ENCODE measurements around the gene FSTL1.
A peak's percentile ranks its signal among the peaks of the same experiment; 100 is the strongest.
"Not testable (repeated sequence)": the region's sequence is repeated elsewhere in the genome, so short reads cannot be mapped to it uniquely, and the experiment has no call there.

Gene FSTL1

DNA sequence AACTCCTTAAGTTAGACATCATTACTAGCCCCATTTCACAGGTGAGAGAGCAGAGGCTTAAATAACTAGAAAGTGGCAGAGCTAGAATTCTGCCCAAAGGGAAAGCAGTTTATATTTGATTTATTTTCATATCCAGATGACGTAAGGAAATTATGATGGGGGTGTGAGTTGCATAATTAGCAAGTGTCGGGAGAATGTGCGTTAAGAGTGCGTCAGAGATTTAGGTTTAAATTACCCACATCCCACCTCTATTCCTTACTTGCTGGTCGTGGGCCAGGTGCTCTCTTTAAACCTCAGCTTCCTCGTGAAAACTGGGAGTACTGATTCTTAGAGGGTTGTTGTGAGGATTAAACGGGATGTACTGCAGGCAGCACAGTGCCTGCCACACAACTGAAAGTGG is 32.3 kb downstream of the FSTL1 start:
- DNase-seq (ENCODE audit: low read depth in 3 of 3): no peak

DNA sequence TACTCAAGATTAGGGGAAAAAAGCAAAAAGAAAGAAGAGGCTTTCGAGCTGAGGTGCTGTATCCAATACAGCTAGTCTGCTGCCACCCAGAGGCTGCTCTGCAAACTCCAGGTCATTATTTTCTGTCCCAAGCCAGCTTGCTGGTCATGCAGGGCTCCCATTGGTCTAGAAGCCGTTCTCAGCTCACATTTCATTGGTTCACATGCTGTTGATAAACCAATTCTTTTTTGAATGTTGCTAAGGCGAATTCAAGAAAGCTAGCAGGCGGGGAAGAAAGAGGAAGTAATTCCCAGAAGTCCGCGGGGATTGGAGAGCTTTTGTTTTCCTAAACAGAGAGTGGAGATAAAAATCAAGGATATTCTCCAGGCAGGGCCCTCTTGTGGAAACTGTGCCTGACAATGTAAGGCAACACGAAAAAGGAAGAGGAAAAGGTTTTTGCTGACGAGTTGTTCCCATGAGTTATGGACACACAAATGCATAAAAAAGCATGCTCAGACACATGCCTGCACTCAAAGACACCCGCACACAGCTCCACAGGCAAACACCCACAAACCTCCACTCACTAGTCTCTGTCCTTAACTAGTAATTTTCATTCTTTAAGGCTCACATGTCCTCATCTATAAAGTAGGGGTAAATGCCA is 33.4 kb downstream of the FSTL1 start:
- DNase-seq (ENCODE audit: low read depth in 3 of 3): peak; percentile 69 to 80 (median 76)

DNA sequence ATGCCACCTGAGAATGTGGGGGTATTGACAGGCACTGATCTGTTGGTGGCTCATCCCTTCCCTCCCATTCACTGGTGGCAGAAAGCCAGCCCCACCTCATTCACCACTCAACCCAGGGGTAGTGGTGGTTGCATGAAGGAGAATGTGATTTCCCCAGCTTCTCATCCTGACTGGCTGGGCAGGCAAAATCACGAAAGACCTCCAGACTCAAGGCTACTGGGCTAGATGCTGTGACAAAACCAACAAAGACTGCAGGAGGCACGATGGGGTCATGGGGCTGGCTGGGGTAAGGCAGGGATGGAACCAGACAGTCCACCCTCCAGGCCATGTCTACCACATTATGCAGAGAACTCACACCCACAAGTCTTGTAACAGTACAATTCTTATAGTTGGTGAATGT is 33.9 kb downstream of the FSTL1 start:
- DNase-seq (ENCODE audit: low read depth in 3 of 3): no peak

DNA sequence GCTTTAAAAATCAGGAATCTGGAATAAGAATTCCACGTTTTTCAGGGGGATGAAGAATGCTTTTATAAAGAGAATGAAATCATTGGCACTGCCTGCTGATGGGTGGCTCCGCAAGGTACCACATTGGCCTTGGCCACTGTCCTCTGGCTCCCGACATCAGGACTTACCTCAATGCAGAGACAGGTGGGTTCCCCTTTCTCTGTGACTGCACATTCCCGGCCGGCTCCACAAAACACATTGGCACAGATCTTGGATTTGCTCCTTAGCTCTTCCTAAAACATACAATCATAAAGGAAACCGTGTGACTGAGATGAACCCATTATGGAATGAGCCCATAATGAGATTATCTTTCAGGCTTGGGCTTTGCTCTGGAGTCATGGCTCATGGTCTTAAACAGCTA is 35.0 kb downstream of the FSTL1 start:
- no peak for DNase-seq (ENCODE audit: low read depth in 3 of 3)

DNA sequence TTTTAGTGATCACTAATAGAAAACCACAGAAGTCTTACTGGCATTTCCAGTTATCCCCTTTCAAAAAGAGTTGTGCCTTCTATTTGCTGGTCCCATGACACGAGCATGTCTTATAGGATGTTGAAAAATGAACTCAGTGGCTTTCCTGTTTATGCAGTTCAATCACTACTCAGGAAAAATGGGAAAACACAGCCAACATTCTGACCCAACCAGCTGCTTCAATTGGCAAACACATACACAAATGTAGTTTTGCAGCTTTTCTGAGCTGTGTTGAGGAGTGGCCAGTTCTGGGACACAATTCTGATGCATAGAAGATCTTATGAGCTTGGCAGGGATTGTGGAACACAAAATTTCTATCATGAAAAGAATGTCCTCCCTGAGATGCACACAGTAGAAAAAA is 40.3 kb downstream of the FSTL1 start:
- no peak for DNase-seq (ENCODE audit: low read depth in 3 of 3)

DNA sequence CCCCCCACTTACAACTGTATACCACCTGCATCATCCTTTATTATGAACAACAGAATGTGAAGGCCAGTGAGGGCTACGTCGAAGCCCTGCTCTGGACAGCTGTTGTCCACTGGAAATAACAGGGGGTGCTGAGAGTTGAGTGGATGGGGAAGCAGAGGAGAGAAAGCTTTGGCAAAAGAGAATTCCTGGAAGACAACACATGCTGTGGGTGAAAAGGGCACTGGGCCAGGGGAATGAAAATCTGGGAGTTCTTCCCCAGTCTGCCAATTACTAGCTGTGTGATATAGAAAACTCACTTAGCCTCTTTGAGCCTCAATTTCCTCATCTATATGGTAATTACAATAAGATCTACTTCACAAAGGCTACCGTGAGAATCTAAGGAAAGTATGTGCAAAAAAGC is 40.7 kb downstream of the FSTL1 start:
- no peak for DNase-seq (ENCODE audit: low read depth in 3 of 3)

DNA sequence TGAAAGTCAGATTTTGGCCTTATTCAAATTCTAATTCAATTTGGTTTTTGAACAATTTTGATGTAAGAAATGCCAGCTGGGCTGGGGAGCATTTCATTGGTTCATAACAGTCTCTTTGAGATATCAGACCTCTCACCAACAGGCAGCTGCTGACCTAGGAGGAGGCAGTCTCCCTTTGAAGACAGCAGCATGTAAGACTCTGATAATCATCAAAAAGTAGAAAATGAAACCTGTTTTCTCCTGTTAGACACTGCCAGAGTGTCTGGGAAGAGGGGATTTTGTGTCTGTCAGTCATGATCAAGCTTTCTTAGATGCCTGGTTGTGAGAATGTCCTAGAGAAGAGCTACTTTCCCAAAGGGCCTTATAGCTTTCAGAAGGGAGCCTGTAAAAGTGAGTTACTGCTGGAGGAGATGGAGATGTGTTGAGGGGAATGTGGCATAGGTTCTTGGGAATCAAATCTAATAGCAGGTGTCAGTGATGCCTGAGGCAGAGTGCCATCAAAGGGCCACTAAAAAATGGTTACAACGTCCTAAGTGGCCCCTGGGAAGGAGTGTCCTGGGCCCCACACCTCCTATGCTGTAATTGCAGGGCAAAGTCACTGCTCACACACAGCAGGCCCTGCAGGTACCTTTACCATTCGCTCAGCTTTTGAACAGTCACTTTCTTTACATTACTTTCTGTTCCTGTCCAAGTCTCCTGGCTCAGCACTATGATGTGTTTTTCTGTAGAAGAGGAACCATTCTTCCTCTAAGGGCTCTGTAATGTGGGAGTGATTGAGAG is 43.1 kb downstream of the FSTL1 start:
- no peak for DNase-seq (ENCODE audit: low read depth in 3 of 3)

DNA sequence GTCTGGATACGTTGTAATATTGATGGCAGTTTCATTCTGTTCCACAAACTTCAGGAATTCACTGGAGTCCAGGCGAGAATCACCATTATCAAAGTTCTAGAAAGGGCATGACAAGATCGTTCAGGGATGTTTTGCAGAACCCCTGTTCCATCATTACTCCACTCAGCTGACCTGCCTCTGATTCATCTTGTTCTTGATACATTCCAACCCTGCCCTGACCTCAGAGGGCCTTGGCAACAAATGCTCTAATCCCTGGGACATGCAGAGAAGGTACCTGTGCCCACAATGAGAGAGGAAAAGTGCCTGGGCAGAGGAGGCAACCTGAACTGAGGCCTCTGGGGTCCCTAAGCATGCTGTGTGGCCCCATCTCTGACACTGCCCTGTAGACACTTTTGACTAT is 45.9 kb downstream of the FSTL1 start:
- no peak for DNase-seq (ENCODE audit: low read depth in 3 of 3)

DNA sequence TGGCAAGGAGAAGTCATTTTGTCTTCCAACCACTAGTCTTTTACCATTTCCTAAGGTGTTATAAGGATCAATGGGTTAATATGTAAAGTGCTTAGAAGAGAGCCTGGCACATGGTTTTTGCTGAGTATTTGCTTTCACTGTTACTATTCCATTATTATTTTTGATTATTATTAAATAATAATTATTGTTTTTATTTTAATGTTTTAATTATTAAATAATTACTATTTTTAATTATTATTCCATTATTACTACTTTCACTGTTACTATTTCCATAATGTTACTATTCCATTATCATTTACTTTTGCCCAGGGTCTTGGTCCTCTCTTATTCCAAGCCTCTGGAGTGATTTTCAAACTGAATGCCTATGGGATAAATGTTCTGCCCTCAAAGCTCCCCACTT is 48.5 kb downstream of the FSTL1 start:
- DNase-seq (ENCODE audit: low read depth in 3 of 3): no peak

DNA sequence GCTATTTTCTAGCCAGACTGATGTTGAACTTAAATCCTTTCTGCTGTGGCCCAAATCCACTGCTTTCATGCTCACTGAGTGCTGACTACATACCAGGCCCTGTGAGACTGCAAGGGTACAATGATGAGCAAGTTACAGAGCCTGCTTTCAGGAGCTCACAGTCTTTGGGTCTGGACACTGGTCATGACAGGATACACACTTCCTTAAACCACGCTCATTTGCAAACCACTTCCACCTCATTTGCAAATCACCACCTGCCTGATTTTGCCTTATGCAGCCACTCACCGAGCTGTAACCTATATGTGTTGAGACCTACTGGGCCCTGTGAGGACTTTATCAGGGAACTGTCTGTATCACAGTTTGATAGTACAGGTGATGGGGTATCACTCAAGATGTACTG is 51.4 kb downstream of the FSTL1 start:
- no peak for DNase-seq (ENCODE audit: low read depth in 3 of 3)

DNA sequence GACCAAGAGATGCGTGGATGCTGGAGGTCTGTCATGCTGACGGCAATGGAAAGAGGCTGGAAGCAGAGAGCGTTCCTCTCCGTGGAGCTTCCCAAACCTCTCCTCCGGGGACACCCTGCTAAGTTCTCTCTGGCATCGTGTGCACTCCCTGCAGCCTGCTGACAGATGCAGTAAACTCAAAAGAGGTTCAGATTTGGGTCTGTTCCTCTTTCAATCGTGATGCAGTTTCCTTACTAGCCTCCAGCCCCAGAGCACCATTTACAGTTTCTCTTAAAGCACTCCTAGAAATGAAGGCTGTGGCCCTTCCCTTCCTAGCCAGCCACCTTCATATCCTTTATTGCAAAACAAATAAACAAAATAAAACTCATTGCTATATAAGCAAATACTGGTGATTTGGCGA is 54.3 kb downstream of the FSTL1 start:
- DNase-seq (ENCODE audit: low read depth in 3 of 3): no peak

DNA sequence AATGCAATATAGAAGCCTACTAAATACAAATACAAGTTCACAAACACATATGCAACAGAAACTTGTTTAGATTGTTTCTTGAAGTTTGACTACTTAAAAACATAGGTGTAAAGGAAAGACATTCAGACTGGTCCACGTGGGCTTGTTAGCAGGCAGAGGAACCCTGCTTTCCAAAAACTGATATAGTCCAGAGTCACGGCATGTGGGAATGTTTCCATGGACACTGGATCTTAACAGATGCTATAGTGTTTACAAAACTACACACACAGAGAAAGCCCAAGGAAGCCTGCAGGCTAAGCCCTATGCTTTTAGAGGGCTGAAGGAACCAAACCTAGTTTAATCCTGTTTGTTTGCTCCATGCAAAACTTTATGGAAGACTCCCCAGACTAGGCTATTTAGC is 56.4 kb downstream of the FSTL1 start:
- DNase-seq (ENCODE audit: low read depth in 3 of 3): no peak

DNA sequence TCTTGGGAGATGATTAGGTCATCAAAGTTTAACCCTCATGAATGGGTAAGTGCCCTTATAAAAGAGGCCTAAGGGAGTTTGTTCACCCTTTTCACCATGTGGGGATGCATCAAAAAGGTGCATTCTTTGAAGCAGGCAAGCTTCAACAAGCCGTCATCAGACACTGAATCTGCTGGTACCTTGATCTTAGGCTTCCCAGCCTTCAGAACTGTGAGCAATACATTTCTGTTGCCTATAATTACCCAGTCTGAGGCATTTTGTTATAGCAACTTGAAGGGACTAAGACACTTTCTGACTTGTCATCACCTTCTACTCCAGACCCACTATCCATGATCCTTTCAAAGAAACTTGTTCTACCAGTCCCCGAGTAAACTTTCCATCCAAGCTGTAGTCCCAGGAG is 57.0 kb downstream of the FSTL1 start:
- no peak for DNase-seq (ENCODE audit: low read depth in 3 of 3)

DNA sequence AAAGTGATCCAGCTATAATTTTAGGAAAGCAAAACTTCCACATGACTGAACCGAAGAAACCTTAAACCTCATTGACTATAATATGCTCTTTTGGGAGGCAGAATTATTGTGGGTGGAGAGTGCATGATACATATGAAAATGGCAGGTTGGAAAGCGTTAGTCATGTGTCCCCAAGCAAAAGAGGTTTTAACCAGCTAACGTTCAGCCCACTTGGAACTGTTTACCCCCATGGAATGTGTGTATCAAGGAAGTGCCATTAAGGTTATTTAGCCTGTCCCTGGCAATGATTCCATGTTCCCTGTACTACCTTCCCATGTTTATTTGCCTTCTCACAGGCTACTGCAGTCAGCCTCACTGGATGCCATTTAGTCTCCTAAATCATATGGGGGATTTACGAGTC is 57.5 kb downstream of the FSTL1 start:
- DNase-seq (ENCODE audit: low read depth in 3 of 3): no peak

DNA sequence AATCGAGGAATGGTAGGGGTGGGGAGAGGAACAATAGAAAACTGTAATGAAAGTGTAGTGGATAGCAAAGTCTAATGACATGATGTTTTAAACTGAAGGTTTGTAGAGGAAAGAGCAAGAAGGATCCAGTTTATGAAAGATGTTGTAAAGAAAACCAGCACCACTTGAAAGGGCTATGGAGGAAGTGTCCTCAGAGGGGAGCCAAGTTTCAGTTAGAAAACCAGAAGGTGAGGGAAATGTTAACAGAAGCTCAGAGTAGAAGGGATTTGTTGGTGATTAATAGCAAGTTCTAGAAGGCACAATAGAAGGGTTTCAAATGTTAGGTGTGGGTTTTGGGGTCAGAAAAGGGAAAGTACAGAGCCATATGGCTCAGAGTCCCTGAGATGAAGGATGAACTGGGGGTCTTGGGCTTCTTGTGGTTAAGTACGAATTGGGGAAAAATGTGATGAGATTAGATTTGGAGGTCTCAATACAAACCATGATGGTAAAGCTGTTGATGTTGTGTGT is 67.8 kb downstream of the FSTL1 start:
- DNase-seq (ENCODE audit: low read depth in 3 of 3): no peak

DNA sequence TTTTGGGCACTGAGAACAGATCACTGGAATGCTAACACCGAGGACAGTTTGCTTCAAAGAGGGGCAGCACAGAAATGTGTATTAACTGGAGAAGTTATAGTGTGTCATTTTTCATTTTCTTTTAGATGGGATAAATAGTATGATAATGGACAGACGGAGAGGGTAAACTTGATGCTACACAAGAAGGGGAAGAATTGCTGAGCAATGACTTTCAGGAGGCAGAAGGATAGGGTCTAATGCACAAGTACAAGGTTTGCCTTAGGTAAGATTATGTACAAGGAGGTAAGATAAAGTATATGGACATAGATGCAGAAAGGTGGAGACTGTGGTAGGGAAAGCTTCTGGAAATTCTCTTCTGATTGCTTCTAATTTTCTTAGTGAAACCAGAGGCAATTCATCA is 69.3 kb downstream of the FSTL1 start:
- DNase-seq (ENCODE audit: low read depth in 3 of 3): no peak

DNA sequence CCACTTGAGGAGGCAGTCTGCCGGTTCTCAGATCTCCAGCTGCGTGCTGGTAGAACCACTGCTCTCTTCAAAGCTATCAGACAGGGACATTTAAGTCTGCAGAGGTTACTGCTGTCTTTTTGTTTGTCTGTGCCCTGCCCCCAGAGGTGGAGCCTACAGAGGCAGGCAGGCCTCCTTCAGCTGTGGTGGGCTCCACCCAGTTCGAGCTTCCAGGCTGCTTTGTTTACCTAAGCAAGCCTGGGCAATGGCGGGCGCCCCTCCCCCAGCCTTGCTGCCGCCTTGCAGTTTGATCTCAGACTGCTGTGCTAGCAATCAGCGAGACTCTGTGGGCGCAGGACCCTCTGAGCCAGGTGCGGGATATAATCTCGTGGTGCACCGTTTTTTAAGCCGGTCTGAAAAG is 72.8 kb downstream of the FSTL1 start:
- DNase-seq (ENCODE audit: low read depth in 3 of 3): not testable (repeated sequence)

DNA sequence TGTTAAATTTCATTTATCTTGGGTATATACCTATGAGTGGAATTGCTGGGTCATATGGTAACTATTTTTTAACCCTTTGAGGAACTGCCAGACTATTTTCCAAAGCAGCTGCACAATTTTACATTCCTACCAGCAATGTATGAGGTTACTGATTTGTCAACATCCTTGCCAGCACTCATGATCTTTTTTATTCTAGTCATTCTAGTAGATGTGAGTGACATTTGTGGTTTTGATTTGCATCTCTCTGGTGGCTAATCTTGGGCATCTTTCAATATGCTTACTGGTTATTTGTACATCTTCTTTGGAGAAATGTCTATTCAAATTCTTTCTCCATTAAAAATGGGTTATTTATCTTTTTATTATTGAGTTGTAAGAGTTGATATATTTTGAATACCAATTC is 80.3 kb downstream of the FSTL1 start:
- no peak for DNase-seq (ENCODE audit: low read depth in 3 of 3)

DNA sequence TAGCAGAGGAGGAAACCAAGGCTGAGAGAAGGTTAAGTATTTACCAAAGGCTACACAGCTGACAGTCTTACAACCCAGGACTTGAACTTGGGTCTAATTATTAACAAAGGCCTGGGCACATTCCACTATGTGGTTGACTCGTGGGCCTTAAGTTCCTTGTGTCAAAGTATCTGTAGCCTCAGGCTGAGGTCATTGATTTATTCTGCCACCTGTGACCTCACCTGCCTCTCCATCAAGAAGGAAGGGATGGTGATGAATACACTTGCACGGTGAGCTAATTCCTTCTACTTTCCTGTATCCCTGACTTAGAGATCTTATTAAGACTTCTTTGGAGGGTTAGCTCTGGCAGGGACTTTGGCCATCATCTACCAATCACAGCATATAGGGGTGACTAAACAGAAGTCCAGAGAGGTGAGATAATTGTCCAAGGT is 81.7 kb downstream of the FSTL1 start:
- no peak for DNase-seq (ENCODE audit: low read depth in 3 of 3)

DNA sequence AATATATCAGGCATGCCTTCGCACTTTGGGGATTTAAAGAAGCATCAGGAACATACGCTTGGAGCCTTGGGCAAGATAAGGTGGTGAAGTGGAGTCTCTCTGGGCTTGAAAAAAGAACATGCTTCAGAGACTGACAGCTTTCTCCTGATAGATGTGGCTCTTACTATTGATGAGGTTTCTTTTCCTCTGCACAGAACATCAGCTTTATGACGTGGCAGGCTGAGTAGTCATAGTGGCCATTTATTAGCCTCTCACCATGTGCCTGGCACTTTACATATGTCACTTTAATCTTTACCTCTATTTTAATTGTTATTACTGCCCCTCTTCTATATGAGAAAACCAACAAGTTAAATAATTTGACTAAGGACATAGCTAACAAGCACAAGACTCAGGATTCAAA is 82.6 kb downstream of the FSTL1 start:
- no peak for DNase-seq (ENCODE audit: low read depth in 3 of 3)

DNA sequence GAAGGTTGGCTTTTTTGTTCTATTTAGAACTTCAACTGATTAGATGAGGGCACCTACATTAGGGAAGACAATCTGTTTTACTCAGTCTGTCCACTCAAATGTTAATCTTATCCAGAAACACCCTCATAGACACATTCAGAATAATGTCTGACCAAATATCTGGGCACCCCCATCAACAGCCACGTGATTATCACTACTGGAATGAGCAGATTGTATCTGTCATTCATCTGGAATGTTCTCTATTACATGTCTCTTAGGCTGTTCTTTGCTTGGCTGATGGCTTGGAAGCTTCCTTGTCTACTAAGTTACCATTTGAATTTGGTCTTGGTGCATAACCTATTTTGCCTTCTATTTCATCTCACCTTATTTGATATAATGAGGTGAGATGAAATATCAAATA is 86.0 kb downstream of the FSTL1 start:
- DNase-seq (ENCODE audit: low read depth in 3 of 3): no peak

DNA sequence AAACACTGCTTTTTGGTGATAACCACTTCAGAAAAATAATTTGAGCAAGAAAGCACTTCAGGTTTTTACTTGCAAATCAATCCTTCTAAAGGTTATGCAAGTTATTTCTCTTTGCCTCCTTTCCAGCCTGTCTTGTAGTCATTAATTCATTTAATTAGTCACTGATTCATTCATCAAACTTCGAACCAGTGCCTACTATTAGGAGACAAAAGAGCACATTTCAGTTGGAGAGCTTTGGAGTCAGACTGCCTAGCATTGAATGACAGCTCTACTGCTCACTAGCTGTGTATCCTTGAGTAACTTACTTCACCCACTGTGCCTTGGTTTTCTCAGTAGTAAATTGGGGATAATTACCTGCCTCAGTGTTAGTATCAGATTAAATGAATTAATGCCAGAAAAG is 86.7 kb downstream of the FSTL1 start:
- no peak for DNase-seq (ENCODE audit: low read depth in 3 of 3)

DNA sequence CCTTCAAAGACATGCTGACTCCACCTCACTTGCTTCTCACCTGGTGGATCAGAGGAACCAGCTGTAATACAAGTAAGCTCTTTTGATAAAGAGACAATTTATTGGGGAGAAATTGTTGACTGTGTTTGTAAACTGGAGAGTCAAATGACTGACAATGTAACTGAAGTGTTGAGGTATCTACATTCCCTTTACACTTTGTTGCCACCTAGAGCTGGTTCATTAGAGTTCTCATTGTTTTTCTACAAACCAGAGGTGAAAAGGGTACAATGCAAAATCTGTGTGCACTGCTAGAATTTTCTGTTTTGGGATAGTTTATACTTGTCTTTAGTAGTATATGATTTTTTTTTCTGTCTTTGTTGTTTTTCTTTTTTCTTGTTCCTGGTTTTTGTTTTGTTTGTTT is 93.0 kb downstream of the FSTL1 start:
- no peak for DNase-seq (ENCODE audit: low read depth in 3 of 3)

DNA sequence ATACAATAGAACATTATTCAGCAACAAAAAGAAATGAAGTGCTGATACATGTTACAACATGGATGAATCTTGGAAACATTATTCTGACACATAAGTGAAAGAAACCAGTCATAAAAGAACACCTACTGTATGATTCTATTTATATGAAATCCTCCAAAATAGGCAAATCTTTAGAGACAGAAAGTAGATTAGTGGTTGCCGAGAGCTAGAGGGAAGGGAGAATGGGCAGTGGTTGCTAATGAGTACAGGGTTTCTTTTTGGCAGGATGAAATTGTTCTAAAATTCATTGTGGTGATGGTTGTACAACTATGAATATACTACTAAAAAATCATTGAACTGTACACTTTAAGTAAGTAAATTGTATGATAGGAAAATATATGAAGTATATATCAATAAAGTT is 95.3 kb downstream of the FSTL1 start:
- DNase-seq (ENCODE audit: low read depth in 3 of 3): no peak

Data from stimulated activated CD4-positive, alpha-beta T cell treated with anti-CD3 and anti-CD28 coated beads, TNF-alpha, amount 100 ng/mL, for 48 hours (primary cell).